ENCODE data around the gene CPVL. TPM values are rescaled to one million over a fixed set of nuclear protein-coding genes. Genes with fewer than 3 reads are reported as not detected.

CPVL gene
- total RNA-seq, 1 experiment from 2014 or later = 46.1 TPM

DNA sequence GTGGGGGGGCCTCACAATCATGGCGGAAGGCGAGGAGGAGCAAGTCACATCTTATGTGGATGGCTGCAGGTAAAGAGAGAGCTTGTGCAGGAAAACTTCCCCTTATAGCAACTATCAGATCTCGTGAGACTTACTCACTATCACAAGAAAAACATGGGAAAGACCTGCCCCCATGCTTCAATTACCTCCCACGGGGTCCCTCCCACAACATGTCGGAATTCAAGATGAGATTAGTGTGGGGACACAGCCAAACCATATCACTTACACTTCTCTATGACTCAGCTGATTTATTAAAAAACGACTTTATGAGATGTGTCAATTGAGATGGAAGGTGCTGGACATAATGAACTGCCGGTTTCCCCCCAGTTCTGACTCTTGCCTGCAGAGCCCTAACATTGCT is 24.4 kb upstream of the CPVL start:
- Histone ChIP-seq H3K27me3 (ENCODE audit: control insufficient read depth, insufficient read depth, low read length) (no peaks in the 10 kb centered on the region), H3K4me3 (ENCODE audit: insufficient read depth, low read depth, low read length) (no peak overlapping the region), H3K36me3 (replicated peaks; ENCODE audit: control insufficient read depth, insufficient read depth, low read length) (no peaks in the 10 kb centered on the region)
- no peak for DNase-seq

DNA sequence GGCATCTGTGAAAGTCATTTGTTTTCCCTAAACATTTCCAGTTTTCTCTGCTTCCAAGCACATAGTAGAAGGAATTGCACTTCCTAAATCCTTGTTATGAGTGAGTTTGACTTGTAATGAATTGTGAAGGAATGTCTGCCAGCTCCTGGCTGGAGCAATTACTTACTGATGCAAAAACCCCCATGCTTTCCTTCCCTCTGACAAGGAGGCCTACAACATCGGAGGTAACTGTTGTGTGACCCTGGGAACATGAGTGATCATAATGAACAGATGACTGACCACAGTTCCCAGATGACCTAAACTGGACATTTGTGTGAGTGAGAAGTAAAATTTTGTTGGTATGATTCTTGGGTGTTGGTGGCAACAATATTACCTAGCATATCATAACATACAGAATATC is 21.4 kb upstream of the CPVL start:
- Histone ChIP-seq H3K36me3 (replicated peaks; ENCODE audit: control insufficient read depth, insufficient read depth, low read length) (no peaks in the 10 kb centered on the region), H3K4me3 (ENCODE audit: insufficient read depth, low read depth, low read length) (no peak overlapping the region), H3K27me3 (ENCODE audit: control insufficient read depth, insufficient read depth, low read length) (no peaks in the 10 kb centered on the region)
- DNase-seq = no peak

- no peak for DNase-seq
- Histone ChIP-seq H3K36me3 (replicated peaks; ENCODE audit: control insufficient read depth, insufficient read depth, low read length) (no peaks in the 10 kb centered on the region), H3K4me3 (ENCODE audit: insufficient read depth, low read depth, low read length) (no peak overlapping the region), H3K27me3 (ENCODE audit: control insufficient read depth, insufficient read depth, low read length) (no peaks in the 10 kb centered on the region)
Measured at GRCh38 chr7:29163854-29164253, 17.5 kb upstream of the CPVL start.

DNA sequence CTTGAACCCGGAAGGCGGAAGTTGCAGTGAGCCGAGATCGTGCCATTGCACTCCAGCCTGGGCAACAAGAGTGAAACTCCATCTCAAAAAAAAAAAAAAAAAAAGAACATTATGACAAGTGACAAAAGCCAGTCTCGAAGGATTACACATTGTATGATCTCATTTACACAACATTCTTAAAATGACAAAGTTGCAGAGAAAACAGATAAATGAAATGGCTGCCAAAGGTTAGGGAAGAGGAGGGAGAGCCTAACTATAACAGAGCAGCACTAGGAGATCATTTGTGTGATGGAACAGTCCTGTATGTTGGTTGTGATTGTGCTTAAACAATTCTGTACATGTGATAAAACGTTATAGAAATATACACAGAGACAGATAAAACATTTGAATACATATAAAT is 16.2 kb upstream of the CPVL start:
- H3K27me3 ChIP-seq (ENCODE audit: control insufficient read depth, insufficient read depth, low read length) = no peaks in the 10 kb centered on the region
- DNase-seq = no peak
- H3K36me3 ChIP-seq (replicated peaks; ENCODE audit: control insufficient read depth, insufficient read depth, low read length) = no peaks in the 10 kb centered on the region
- no peak overlapping the region for H3K4me3 ChIP-seq (ENCODE audit: insufficient read depth, low read depth, low read length)

DNA sequence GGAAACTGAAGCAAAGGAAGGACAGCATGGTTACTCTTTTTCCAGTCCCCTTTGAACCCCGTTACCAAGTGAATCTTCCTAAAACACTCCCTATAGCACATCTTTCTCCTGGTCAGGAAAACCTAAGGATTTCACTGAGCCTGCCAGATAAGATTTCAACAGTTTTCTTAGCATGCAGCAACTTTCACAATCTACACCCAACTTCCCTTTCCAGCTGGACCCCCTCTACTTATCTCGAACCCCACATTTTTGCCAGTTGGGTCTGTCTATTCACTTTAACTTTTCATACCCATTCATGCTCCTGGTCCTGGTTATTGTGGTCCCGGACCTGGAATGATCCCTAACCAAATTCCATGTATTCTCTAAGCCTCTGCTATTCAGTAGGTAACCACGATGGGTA is 14.9 kb upstream of the CPVL start:
- Histone ChIP-seq H3K4me3 (ENCODE audit: insufficient read depth, low read depth, low read length) (no peak overlapping the region), H3K36me3 (replicated peaks; ENCODE audit: control insufficient read depth, insufficient read depth, low read length) (no peaks in the 10 kb centered on the region), H3K27me3 (ENCODE audit: control insufficient read depth, insufficient read depth, low read length) (no peaks in the 10 kb centered on the region)
- DNase-seq = no peak

DNA sequence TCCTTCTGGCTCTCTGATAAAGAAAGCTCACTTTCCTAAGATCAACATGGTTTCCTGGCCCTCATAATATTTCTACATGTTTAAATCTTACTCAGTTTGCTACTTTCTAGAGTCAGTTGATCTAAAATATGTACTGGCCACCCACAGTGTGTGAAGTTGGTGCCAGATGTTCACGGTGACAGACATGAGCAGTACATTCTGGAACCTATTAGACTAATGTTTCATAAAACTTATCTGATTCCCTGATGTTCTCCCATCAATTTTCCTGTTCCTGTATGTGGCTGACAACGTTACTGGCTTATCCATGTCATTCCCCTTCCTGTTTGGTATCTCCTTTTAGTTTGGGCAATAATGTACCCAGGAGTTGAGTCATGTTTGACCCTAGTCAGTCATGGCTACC is 13.7 kb upstream of the CPVL start:
- no peaks in the 10 kb centered on the region for H3K36me3 ChIP-seq (replicated peaks; ENCODE audit: control insufficient read depth, insufficient read depth, low read length)
- no peak overlapping the region for H3K4me3 ChIP-seq (ENCODE audit: insufficient read depth, low read depth, low read length)
- no peak for DNase-seq
- no peaks in the 10 kb centered on the region for H3K27me3 ChIP-seq (ENCODE audit: control insufficient read depth, insufficient read depth, low read length)

DNA sequence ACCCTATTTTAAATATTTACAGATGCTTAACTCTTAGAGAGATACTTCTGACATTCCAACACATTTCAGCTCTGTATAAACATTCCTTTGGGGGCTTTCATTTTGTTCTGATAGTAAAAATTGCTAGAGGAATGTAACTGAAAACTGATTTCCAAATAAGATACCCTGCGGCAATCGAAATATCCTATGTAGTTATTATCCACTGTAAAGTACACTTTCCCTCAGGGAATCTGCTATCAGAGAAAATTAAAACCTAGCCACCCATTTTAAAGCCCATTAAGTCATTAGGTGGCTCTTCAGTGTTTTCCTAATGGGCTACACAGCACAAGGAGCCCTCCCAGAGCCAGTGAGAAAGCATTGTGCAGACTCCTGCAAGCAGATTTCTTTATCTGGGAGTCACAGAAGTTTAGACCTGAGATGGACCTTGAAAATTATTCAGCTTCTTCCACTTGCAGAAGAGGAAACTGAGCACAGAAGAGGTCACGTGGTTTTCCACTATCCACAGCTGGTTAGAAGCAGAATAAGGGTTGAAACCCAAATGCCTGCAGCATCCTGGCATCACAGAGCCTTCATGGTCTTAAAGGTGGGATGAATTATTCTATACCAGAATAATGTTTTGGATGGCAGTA is 12.6 kb upstream of the CPVL start:
- Histone ChIP-seq H3K27me3 (ENCODE audit: control insufficient read depth, insufficient read depth, low read length) (no peaks in the 10 kb centered on the region), H3K36me3 (replicated peaks; ENCODE audit: control insufficient read depth, insufficient read depth, low read length) (no peaks in the 10 kb centered on the region), H3K4me3 (ENCODE audit: insufficient read depth, low read depth, low read length) (no peak overlapping the region)
- DNase-seq = no peak

- Histone ChIP-seq H3K36me3 (replicated peaks; ENCODE audit: control insufficient read depth, insufficient read depth, low read length) (no peaks in the 10 kb centered on the region), H3K4me3 (ENCODE audit: insufficient read depth, low read depth, low read length) (no peak overlapping the region), H3K27me3 (ENCODE audit: control insufficient read depth, insufficient read depth, low read length) (no peaks in the 10 kb centered on the region)
- DNase-seq = peak; percentile 16
Measured at GRCh38 chr7:29156907-29157452, 10.6 kb upstream of the CPVL start.

DNA sequence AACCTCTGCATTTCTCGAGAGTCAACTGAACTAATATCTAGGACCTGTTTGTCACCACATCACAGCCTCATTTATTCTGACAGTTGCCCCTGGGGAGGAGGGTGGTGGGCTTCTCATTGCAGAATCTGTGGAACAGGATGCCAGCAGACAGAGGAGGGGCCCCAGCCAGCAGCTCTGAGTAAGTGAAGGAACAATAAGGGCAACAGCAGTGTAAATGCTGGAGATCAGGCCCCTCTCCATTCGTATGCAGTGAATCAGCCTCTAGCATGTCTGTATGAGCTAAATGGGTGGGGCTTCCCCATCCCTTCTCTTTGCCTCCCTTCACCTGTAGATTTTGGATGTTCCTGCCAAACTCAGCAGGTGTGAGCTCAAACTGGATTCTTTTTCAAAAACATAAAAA is 7.7 kb upstream of the CPVL start:
- no peak for DNase-seq
- Histone ChIP-seq H3K4me3 (ENCODE audit: insufficient read depth, low read depth, low read length) (no peak overlapping the region), H3K27me3 (ENCODE audit: control insufficient read depth, insufficient read depth, low read length) (no peaks in the 10 kb centered on the region), H3K36me3 (replicated peaks; ENCODE audit: control insufficient read depth, insufficient read depth, low read length) (no peaks in the 10 kb centered on the region)

DNA sequence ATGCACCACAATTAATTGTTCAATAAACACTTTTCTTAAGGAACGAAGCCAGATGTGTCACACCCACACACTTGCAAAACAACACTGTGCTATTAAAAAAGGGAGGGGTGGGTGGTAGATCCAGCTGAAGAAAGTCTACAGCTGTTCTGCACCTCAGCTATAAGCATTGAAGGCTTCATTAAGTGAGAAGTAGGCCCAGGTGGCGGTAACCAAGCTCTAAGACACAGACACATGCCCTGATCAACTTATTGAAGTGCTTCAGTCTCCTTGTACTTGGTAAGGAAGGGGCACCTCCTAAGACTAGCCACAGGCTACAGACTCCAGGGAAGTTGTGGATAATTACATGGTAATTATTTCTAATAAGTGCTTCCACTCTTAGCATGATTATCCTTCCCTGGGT is 4.5 kb upstream of the CPVL start:
- H3K27me3 ChIP-seq (ENCODE audit: control insufficient read depth, insufficient read depth, low read length) = peaks cover 9% of the 10 kb centered on the region
- DNase-seq = no peak
- H3K36me3 ChIP-seq (replicated peaks; ENCODE audit: control insufficient read depth, insufficient read depth, low read length) = no peaks in the 10 kb centered on the region
- H3K4me3 ChIP-seq (ENCODE audit: insufficient read depth, low read depth, low read length) = no peak overlapping the region

DNA sequence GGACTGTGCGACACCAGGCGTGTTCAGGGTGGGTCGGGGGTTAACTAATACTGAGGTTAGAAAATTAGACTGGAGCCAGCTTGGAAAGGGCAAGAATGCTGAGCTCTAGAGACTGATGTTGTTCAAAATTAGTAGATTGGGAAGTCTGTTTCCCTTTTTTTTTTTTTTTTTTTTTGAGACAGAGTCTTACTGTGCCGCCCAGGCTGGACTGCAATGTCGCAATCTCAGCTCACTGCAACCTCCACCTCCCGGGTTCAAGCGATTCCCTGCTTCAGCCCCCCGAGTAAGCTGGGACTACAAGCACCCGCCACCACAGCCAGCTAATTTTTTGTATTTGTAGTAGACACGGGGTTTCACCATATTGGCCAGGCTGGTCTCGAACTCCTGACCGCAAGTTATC is 2.7 kb upstream of the CPVL start:
- Histone ChIP-seq H3K27me3 (ENCODE audit: control insufficient read depth, insufficient read depth, low read length) (peaks cover 13% of the 10 kb centered on the region), H3K36me3 (replicated peaks; ENCODE audit: control insufficient read depth, insufficient read depth, low read length) (no peaks in the 10 kb centered on the region), H3K4me3 (ENCODE audit: insufficient read depth, low read depth, low read length) (no peak overlapping the region)
- DNase-seq = no peak

DNA sequence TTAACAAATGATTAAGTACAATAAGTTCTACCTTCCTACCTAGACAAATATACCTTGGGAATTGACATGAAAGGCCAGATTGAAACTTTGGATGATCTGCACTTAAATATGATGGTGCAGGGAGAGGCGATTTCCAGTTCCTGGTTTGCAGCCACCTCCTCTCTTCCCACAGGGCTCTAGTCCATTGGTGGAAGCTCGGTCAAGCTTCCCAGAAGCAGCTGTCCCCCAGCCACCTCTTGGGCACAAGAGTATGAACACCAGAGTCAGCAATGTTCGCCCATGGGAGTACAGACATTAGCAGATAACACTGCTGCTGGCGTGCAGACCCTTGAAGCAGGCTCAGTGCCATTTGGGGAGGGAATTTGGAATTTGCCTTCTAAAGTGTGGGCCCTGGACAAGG is 1.5 kb upstream of the CPVL start:
- H3K4me3 ChIP-seq (ENCODE audit: insufficient read depth, low read depth, low read length) = no peak overlapping the region
- DNase-seq = no peak
- H3K27me3 ChIP-seq (ENCODE audit: control insufficient read depth, insufficient read depth, low read length) = peaks cover 13% of the 10 kb centered on the region
- H3K36me3 ChIP-seq (replicated peaks; ENCODE audit: control insufficient read depth, insufficient read depth, low read length) = no peaks in the 10 kb centered on the region

- peaks cover 13% of the 10 kb centered on the region for H3K27me3 ChIP-seq (ENCODE audit: control insufficient read depth, insufficient read depth, low read length)
- DNase-seq = peak; percentile 15
- peak overlapping the region; percentile 79 for H3K4me3 ChIP-seq (ENCODE audit: insufficient read depth, low read depth, low read length)
Measured at GRCh38 chr7:29146888-29147609, 712 bp upstream of the CPVL start.

GRCh38 chr7:29145553-29146056 is 732 bp downstream of the CPVL start:
- DNase-seq = peak; percentile 34
- H3K27me3 ChIP-seq (ENCODE audit: control insufficient read depth, insufficient read depth, low read length) = peaks cover 13% of the 10 kb centered on the region
- H3K36me3 ChIP-seq (replicated peaks; ENCODE audit: control insufficient read depth, insufficient read depth, low read length) = no peaks in the 10 kb centered on the region
- H3K4me3 ChIP-seq (ENCODE audit: insufficient read depth, low read depth, low read length) = peak overlapping the region; percentile 79

More at GRCh38 chr7:29146888-29147609, 712 bp upstream of the CPVL start:
- no peaks in the 10 kb centered on the region for H3K36me3 ChIP-seq (replicated peaks; ENCODE audit: control insufficient read depth, insufficient read depth, low read length)

GRCh38 chr7:29143751-29144150 is 2.6 kb downstream of the CPVL start:
- peaks cover 13% of the 10 kb centered on the region for H3K27me3 ChIP-seq (ENCODE audit: control insufficient read depth, insufficient read depth, low read length)
- DNase-seq = no peak
- no peak overlapping the region for H3K4me3 ChIP-seq (ENCODE audit: insufficient read depth, low read depth, low read length)
- H3K36me3 ChIP-seq (replicated peaks; ENCODE audit: control insufficient read depth, insufficient read depth, low read length) = no peaks in the 10 kb centered on the region
